ENCODE measurements around the gene PSMB2.

- TF ChIP-seq CTCF (IDR thresholded peaks at IDR 0.05; ENCODE audit: control extremely low read depth in 1 of 3, insufficient read depth in 1 of 3, low read depth in 1 of 3, low read length in 3 of 3) = no peak
- no peak for TF ChIP-seq GABPA (IDR thresholded peaks at IDR 0.05; ENCODE audit: borderline replicate concordance, insufficient read depth, low read length)
- no peak for TF ChIP-seq ZNF274 (IDR thresholded peaks at IDR 0.05; ENCODE audit: borderline replicate concordance, extremely low read depth, low read length)
- no peak for TF ChIP-seq CREB1 (IDR thresholded peaks at IDR 0.05)
- no peak for TF ChIP-seq CEBPB (IDR thresholded peaks at IDR 0.05; ENCODE audit: low read depth, low read length)
- TF ChIP-seq EP300 (IDR thresholded peaks at IDR 0.05; ENCODE audit: borderline replicate concordance in 1 of 2, low read depth in 2 of 2, low read length in 2 of 2) = no peak
- no peak for TF ChIP-seq MAX (IDR thresholded peaks at IDR 0.05)
- TF ChIP-seq TAF1 (IDR thresholded peaks at IDR 0.05; ENCODE audit: low read depth, low read length) = no peak
- TF ChIP-seq POLR2A (IDR thresholded peaks at IDR 0.05; ENCODE audit: control extremely low read depth in 1 of 2, low read depth in 2 of 2, low read length in 2 of 2) = no peak
- no peak for TF ChIP-seq SP1 (IDR thresholded peaks at IDR 0.05; ENCODE audit: low read depth, low read length)
- no peak for TF ChIP-seq TBP (IDR thresholded peaks at IDR 0.05; ENCODE audit: low read depth, low read length)
- TF ChIP-seq HDAC2 (IDR thresholded peaks at IDR 0.05; ENCODE audit: borderline replicate concordance in 1 of 2, low read depth in 2 of 2, low read length in 2 of 2) = no peak
These were observed 51.6 kb downstream of the PSMB2 start for GRCh38 chr1:35589516-35590427.

Data from H1 (cell line).